Activated T-cell treated with anti-CD3 and anti-CD28 coated beads, Interleukin-2, amount 50 U/mL, for 4 hours (primary cell): ENCODE results near the gene SUGP1. TPM values are rescaled to one million over a fixed set of nuclear protein-coding genes. Genes with fewer than 3 reads are reported as not detected.
"Not testable (repeated sequence)": the region's sequence is repeated elsewhere in the genome, so short reads cannot be mapped to it uniquely, and the experiment has no call there.

Source experiments
- ATAC-seq, 2 donors: fragments of 200-7000 bp; cut with Tn5 transposase; one replicate each; pipeline ENCODE4 v1.10.0; 2021
- DNase-seq: peaks from one replicate; pipeline ENCODE4 v3.0.0-alpha.2; 2020
- H3K27me3 Mint-ChIP-seq: one replicate; pipeline ENCODE4 v1.8.0; 2021; ENCODE audit warnings: low read depth, mixed read lengths
- H3K36me3 Mint-ChIP-seq: one replicate; pipeline ENCODE4 v1.8.0; 2022; ENCODE audit warnings: mixed read lengths; ENCODE audit not compliant: insufficient read depth
- H3K4me1 Mint-ChIP-seq: one replicate; pipeline ENCODE4 v1.8.0; 2021; ENCODE audit warnings: low read depth, mixed read lengths
- H3K4me3 Mint-ChIP-seq: one replicate; pipeline ENCODE4 v1.8.0; 2021; ENCODE audit warnings: mild to moderate bottlenecking, moderate library complexity, mixed read lengths
- H3K9me3 Mint-ChIP-seq: one replicate; pipeline ENCODE4 v1.8.0; 2021; ENCODE audit warnings: mixed read lengths
- total RNA-seq, 3 donors: library from RNA; stranded (reverse); gene quantifications; one replicate each; pipeline ENCODE4 v1.2.1, GENCODE V29; 2021

The SUGP1 gene
- total RNA-seq, 3 donors from 2014 or later: 54.8 to 61.8 (median 61.3) TPM

GRCh38 chr19:19257137-19257536, 63.2 kb downstream of the SUGP1 start:
- ATAC-seq (no peak), DNase-seq (no peak)
- Mint-ChIP-seq H3K36me3 (no peaks in the 10 kb centered on the region), H3K9me3 (no peaks in the 10 kb centered on the region), H3K4me3 (no peak overlapping the region), H3K27me3 (peaks cover 62% of the 10 kb centered on the region), H3K4me1 (peaks cover 3% of the 10 kb centered on the region)

DNA sequence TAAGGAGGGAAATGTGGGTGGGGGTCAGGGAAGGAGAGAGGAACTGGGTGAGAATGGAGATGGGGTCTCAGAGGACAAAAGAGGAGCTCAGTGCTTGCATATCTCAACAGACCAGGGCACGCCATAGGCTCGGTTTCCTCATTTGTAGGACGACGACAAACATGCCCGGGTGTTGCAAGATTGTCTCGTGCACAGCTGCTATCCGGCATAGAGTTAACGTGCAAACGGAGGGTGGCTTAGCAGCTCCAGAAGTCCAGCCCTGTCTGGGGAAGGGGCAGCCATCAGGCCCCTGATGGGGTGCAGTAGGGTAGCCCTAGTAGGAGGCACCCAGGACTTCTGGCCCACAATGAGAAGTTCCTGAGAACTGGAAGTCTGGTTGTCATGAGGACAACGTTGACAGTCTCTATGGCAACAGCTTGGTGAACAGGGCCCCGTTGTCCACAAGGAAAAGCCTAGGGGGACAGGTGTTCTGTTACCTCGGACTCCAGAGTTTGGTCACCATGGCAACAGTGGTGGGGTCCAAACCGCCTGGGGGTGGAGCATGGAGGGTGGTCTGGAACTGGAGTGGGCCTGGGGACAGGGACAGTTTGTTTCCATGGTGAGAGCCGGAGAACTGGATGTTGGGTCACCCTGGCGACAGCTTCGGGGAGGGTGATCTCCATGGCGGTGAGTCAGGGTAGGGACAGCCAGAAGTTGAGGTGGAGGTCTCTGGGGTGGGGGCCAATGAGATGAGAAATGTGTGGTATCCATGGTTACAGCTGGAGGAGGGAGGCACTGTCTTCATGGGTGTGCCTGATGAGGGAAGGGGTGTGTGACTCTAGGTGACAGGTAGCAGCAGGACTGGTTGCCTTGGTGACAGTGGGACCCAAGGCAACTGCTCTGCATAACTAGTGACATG, 64.0 kb downstream of the SUGP1 start:
- DNase-seq (no peak), ATAC-seq (no peak)
- Mint-ChIP-seq H3K27me3 (peaks cover 66% of the 10 kb centered on the region), H3K36me3 (no peaks in the 10 kb centered on the region), H3K9me3 (no peaks in the 10 kb centered on the region), H3K4me3 (no peak overlapping the region), H3K4me1 (no peaks in the 10 kb centered on the region)

GRCh38 chr19:19253409-19253808, 66.9 kb downstream of the SUGP1 start:
- H3K27me3 Mint-ChIP-seq: peaks cover 60% of the 10 kb centered on the region
- DNase-seq, ATAC-seq, H3K4me1 Mint-ChIP-seq, H3K36me3 Mint-ChIP-seq, H3K4me3 Mint-ChIP-seq, H3K9me3 Mint-ChIP-seq: not testable (repeated sequence)

DNA sequence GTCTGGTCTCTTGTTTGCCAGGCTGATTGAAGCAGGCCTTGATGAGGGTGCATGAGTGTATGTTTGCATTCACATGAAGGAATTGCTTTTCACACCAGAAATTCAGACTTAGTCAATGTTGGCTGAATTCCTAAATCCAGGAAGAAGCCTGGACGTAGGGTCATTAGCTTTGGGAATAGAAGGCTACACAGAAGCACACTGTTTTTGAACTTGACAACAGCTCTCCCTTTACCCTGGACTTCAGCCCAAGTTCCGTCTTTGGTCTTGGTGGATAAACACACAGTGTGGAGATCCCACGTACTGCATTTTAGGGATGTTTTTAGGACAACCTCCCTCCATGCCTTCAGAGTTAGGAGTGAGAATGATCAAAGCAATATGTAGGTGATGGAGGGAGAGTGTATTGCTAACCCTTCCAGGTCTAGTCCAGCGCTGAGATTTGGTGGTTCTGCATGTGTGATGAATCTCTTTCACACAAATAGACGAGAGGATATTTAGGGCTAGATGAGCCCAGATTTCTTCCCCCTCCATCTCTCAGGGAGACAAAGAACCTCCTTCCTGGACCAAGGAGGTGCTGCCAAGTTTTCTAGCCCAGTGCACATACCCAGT, 70.0 kb downstream of the SUGP1 start:
- H3K4me3 Mint-ChIP-seq: no peak overlapping the region
- no peaks in the 10 kb centered on the region for H3K9me3 Mint-ChIP-seq
- no peaks in the 10 kb centered on the region for H3K4me1 Mint-ChIP-seq

GRCh38 chr19:19240476-19240875, 79.8 kb downstream of the SUGP1 start:
- Mint-ChIP-seq H3K9me3 (peaks cover 7% of the 10 kb centered on the region), H3K4me1 (no peaks in the 10 kb centered on the region), H3K4me3 (no peak overlapping the region), H3K27me3 (peaks cover 21% of the 10 kb centered on the region), H3K36me3 (no peaks in the 10 kb centered on the region)
- no peak for DNase-seq
- ATAC-seq: no peak

More for the DNA sequence above, 70.0 kb downstream of the SUGP1 start:
- no peak for DNase-seq
- H3K36me3 Mint-ChIP-seq: no peaks in the 10 kb centered on the region
- H3K27me3 Mint-ChIP-seq: peaks cover 41% of the 10 kb centered on the region
- no peak for ATAC-seq

DNA sequence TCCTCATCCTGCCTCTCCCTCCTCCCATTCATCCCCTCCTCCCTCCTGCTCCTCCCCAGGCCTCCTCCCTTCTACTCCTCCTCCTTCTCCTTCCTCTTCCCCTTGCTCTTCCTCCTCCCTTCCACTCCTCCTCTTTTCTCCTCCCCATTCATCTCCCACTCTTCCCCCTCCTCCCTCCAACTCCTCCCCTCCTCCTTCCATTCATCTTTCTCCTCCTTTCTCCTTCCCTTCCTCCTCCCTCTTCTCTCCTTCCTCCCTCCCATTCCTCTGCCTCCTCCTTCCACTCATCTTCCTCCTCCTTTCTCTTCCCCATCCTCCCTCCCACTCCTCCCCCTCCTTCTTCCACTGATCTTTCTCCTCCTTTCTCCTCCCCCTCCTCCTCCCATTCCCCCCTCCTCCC, 80.6 kb downstream of the SUGP1 start:
- peaks cover 21% of the 10 kb centered on the region for H3K27me3 Mint-ChIP-seq
- H3K4me1 Mint-ChIP-seq: no peaks in the 10 kb centered on the region
- ATAC-seq (no peak), DNase-seq (no peak)
- H3K4me3 Mint-ChIP-seq: no peak overlapping the region
- H3K36me3 Mint-ChIP-seq: no peaks in the 10 kb centered on the region
- H3K9me3 Mint-ChIP-seq: peaks cover 7% of the 10 kb centered on the region

DNA sequence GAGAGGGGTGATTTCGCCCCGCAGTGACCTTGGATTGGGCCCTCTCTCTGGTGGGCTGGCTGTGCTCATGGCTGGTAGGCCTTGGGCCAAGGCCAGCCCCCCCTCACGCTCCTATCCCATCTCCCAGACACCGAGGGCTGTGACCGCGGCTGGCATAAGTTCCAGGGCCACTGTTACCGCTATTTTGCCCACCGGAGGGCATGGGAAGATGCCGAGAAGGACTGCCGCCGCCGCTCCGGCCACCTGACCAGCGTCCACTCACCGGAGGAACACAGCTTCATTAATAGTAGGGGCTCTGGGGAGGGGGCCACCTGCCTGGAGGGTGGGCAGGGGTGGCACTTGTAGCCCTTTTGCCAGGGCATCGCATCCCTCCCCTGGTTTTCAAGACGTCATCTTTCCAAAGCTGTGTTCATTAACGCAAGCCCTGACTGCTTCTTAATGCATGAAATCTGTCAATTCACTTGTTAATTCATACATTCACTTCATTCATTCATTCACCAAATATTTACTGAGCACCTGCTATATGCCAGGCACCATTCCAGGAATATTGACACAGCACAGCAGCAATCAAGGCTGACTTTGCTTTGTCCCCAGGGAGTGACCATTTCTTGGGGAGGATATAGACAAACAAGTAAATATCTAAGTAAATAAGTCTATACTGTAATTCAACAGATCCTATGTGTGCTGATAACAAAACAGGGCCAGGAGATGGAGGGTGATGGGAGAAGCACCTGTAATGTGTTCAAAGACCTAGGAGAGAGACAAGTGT, 82.0 kb downstream of the SUGP1 start:
- H3K36me3 Mint-ChIP-seq: no peaks in the 10 kb centered on the region

GRCh38 chr19:19236173-19236572, 84.1 kb downstream of the SUGP1 start:
- Mint-ChIP-seq H3K4me1 (no peaks in the 10 kb centered on the region), H3K9me3 (peaks cover 14% of the 10 kb centered on the region), H3K27me3 (peaks cover 20% of the 10 kb centered on the region), H3K36me3 (no peaks in the 10 kb centered on the region), H3K4me3 (no peak overlapping the region)
- ATAC-seq (no peak), DNase-seq (no peak)

More for the DNA sequence above, 82.0 kb downstream of the SUGP1 start:
- DNase-seq (no peak), ATAC-seq (no peak)
- H3K9me3 Mint-ChIP-seq: peaks cover 14% of the 10 kb centered on the region
- no peaks in the 10 kb centered on the region for H3K4me1 Mint-ChIP-seq
- H3K4me3 Mint-ChIP-seq: no peak overlapping the region
- peaks cover 21% of the 10 kb centered on the region for H3K27me3 Mint-ChIP-seq

GRCh38 chr19:19234220-19234816, 86.0 kb downstream of the SUGP1 start:
- ATAC-seq (no peak), DNase-seq (no peak)
- no peaks in the 10 kb centered on the region for H3K36me3 Mint-ChIP-seq
- H3K4me1 Mint-ChIP-seq: no peaks in the 10 kb centered on the region
- peaks cover 9% of the 10 kb centered on the region for H3K27me3 Mint-ChIP-seq
- peaks cover 14% of the 10 kb centered on the region for H3K9me3 Mint-ChIP-seq
- no peak overlapping the region for H3K4me3 Mint-ChIP-seq

- DNase-seq: no peak
- H3K36me3 Mint-ChIP-seq: no peaks in the 10 kb centered on the region
- H3K4me3 Mint-ChIP-seq: no peak overlapping the region
- no peaks in the 10 kb centered on the region for H3K4me1 Mint-ChIP-seq
- ATAC-seq: no peak
- H3K9me3 Mint-ChIP-seq: peaks cover 14% of the 10 kb centered on the region
- peaks cover 5% of the 10 kb centered on the region for H3K27me3 Mint-ChIP-seq
Measured at GRCh38 chr19:19232261-19232721, 88.0 kb downstream of the SUGP1 start.

DNA sequence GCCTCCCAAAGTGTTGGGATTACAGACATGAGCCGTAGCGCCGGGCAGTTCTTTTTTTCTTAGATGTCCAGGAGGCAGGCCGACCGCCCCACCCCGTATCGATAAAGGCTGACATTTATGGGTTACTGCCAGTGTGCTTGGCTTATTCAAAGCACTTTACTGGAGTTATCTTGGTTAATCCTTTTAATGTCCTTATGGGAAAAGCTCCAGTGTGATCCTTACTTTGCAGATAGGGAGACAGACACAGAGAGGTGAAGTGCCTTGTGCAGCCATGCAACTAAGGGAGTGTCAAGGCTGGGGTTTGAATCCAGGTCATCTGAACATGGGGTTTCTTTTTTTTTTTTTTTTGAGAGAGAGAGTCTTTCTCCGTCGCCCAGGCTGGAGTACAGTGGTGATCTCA, 89.3 kb downstream of the SUGP1 start:
- no peak for ATAC-seq
- Mint-ChIP-seq H3K27me3 (peaks cover 5% of the 10 kb centered on the region), H3K36me3 (no peaks in the 10 kb centered on the region), H3K4me3 (no peak overlapping the region), H3K4me1 (no peaks in the 10 kb centered on the region), H3K9me3 (peaks cover 10% of the 10 kb centered on the region)
- DNase-seq: no peak

DNA sequence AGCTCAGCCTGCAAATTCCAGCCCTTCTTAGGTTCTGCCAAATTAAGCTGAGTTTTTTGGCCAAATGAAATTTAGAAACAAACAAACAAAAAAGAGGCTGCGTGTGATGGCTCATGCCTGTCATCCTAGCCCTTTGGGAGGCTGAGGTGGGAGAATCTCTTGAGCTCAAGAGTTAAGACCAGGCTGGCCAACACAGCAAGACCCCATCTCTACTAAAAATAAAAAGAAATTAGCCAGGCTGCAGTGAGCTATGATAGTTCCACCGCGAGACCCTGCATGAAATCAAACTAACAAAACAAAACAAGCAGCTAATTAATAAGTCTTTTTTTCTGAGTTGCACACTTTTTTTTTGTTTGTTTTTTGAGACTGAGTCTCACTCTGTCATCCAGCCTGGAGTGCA, 90.6 kb downstream of the SUGP1 start:
- H3K4me1 Mint-ChIP-seq: peaks cover 4% of the 10 kb centered on the region
- no peaks in the 10 kb centered on the region for H3K36me3 Mint-ChIP-seq
- no peak for ATAC-seq
- DNase-seq: no peak
- peaks cover 7% of the 10 kb centered on the region for H3K9me3 Mint-ChIP-seq
- H3K4me3 Mint-ChIP-seq: no peak overlapping the region
- peaks cover 5% of the 10 kb centered on the region for H3K27me3 Mint-ChIP-seq

DNA sequence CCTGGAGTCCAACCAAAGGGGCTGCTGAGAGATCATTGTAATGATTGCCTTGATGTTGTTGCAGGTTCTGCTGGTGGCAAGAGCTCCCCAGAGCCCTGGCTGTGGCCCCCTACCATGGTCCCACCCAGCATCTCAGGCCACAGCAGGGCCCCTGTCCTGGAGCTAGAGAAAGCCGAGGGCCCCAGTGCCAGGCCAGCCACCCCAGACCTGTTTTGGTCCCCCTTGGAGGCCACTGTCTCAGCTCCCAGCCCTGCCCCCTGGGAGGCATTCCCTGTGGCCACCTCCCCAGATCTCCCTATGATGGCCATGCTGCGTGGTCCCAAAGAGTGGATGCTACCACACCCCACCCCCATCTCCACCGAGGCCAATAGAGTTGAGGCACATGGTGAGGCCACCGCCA, 93.1 kb downstream of the SUGP1 start:
- Mint-ChIP-seq H3K9me3 (no peaks in the 10 kb centered on the region), H3K4me3 (no peak overlapping the region), H3K4me1 (peaks cover 4% of the 10 kb centered on the region), H3K36me3 (no peaks in the 10 kb centered on the region), H3K27me3 (peaks cover 5% of the 10 kb centered on the region)
- DNase-seq: no peak
- no peak for ATAC-seq

- Mint-ChIP-seq H3K36me3 (no peaks in the 10 kb centered on the region), H3K27me3 (peaks cover 5% of the 10 kb centered on the region)
- ATAC-seq: no peak
Measured at GRCh38 chr19:19226663-19227062, 93.6 kb downstream of the SUGP1 start.

More at GRCh38 chr19:19226663-19227062, 93.6 kb downstream of the SUGP1 start:
- no peak overlapping the region for H3K4me3 Mint-ChIP-seq
- peaks cover 4% of the 10 kb centered on the region for H3K4me1 Mint-ChIP-seq
- DNase-seq: no peak
- H3K9me3 Mint-ChIP-seq: no peaks in the 10 kb centered on the region
